Astrocyte (in vitro differentiated cells and primary cell): ENCODE data around the gene NNAT.

Experiments used
- CTCF ChIP-seq: IDR thresholded peaks from 2 replicates; pipeline ENCODE4 v1.5.1; 2011; ENCODE audit warnings: low read depth, mild to moderate bottlenecking, inconsistent platforms, low read length, moderate library complexity; ENCODE audit not compliant: insufficient read depth
- EZH2 ChIP-seq: IDR thresholded peaks from 2 replicates; pipeline ENCODE4 v1.6.1; 2012; ENCODE audit warnings: mild to moderate bottlenecking, low read length, inconsistent platforms; ENCODE audit not compliant: insufficient read depth

- TF ChIP-seq EZH2 (no peak), CTCF (no peak)
These were observed 44.0 kb upstream of the NNAT start for GRCh38 chr20:37477041-37477440.
